ENCODE data around the gene FOXE3.

Gene FOXE3

DNA sequence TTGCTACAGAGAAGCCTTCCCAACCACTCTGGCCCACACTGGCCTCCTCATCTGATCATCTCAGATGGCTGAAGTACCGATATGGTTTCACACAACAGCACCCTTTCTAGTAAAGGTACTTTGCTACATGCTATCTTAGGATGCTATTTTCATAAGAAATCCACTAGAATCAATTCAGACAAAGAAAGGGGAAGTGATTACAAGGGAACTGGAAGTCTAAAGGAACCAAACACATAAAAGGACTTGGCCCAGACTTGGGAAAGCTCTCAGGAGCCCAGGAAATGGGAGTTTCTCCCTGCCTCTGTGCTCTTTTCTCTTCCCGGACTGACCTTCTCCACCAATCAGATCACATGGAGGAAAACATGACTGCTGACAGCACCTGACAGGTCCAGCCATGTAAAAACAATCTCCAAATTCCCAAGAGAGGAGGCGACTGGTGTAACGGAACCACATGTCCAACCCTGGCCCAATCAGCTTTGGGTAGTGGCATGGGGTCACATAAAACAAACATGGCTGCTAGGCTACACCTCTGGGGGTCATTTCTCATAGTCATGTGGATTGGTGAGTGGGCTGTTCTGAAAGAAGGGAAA, 12.7 kb upstream of the FOXE3 start:
- TF ChIP-seq, protein P1, sequence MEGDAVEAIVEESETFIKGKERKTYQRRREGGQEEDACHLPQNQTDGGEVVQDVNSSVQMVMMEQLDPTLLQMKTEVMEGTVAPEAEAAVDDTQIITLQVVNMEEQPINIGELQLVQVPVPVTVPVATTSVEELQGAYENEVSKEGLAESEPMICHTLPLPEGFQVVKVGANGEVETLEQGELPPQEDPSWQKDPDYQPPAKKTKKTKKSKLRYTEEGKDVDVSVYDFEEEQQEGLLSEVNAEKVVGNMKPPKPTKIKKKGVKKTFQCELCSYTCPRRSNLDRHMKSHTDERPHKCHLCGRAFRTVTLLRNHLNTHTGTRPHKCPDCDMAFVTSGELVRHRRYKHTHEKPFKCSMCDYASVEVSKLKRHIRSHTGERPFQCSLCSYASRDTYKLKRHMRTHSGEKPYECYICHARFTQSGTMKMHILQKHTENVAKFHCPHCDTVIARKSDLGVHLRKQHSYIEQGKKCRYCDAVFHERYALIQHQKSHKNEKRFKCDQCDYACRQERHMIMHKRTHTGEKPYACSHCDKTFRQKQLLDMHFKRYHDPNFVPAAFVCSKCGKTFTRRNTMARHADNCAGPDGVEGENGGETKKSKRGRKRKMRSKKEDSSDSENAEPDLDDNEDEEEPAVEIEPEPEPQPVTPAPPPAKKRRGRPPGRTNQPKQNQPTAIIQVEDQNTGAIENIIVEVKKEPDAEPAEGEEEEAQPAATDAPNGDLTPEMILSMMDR (IDR thresholded peaks at IDR 0.05; ENCODE audit: extremely low read depth, missing control alignments): no peak
- no peak for DNase-seq (ENCODE audit: low spot score)

DNA sequence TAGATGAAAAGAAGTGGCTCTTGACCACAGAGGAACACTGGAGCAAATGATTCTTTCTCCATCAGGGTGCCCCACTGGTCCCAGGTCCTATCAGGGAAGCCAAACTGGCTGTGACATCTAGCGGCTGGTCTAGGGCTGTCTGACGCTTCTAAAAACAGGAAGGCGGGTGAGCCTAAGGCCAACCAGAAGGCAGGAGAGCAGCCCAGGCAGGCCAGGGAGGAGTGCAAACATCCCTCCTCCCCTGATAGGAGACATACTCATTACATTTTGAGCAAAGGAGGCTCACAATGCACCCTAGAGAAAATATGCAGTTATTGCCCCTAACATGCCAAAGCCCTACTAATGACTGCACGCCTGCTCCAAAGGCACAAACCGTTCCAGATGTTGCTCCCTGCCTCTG, 10.4 kb upstream of the FOXE3 start:
- TF ChIP-seq, protein P1 (IDR thresholded peaks at IDR 0.05; ENCODE audit: extremely low read depth, missing control alignments): no peak
- no peak for DNase-seq (ENCODE audit: low spot score)

DNA sequence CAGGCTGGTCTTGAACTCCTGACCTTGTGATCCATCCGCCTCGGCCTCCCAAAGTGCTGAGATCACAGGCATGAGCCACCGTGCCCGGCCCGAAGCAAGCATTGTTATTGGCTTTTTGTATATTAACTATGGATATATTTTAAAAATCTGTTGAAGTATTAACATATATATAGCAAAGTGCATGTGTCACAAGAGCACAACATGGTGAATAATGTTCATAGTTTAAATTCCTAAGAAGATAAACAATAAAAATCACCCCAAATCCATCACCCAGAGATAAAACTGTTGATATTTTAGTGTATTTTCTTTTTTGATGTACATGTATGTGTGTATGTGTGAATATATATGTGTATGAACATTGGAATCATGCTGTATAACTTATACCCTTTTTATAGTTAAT, 9.1 kb upstream of the FOXE3 start:
- DNase-seq (ENCODE audit: low spot score): no peak
- TF ChIP-seq, protein P1 (IDR thresholded peaks at IDR 0.05; ENCODE audit: extremely low read depth, missing control alignments): no peak

DNA sequence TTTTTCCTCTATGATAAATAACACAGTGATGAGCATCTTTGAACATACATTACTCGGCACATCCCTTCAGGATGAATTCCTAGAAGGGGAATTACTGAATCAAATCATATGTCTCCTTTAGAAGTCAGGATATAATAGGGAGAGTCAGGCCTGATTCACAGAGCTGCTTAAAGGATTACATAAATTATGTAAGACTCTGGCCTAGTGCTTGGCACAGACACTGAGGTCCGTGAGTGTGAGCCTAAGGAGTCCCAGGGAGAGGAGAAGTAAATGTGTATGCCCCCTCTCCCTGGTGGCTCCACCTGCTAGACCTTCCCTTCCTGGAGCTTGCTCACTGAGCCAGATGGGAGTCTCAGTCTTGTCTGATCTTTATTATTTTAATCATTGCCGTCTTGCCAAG, 8.6 kb upstream of the FOXE3 start:
- DNase-seq (ENCODE audit: low spot score): no peak
- TF ChIP-seq, protein P1 (IDR thresholded peaks at IDR 0.05; ENCODE audit: extremely low read depth, missing control alignments): no peak

DNA sequence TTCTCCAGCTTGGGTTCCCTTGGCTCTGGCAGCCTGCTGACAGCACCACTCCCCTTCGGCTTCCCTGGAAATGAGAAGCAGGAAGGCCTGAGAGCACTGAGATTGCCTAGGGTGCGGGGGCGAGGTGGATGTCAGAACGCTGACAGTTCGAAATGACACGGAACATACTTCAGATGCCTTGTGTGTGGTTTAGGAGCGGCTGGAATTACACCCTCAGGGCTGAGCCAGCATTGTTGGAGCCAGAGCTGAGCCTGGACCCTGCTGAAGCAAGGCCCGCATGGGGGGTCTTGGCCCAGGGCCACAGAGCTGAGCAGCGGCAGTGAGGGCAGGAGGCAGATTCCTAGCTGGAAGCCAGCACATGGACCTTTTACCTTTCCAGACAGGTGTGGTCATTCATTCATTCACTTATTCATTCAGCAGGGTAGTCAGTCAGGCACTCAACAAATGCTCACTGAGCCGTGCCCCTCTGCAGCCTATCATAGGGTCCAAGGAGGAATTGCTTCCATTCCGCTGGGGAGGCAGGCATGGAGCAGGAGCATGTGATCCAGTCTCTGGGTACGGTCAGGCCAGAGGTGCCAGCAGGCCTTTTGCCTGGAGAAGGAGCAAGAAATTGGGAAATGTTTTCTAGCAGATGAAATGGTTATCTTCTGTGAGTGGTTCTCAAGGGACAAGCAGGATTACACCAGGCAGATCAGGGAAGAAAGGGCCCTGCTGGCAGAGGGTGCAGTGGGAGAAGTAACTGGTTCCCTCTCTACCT, 6.6 kb upstream of the FOXE3 start:
- TF ChIP-seq, protein P1 (IDR thresholded peaks at IDR 0.05; ENCODE audit: extremely low read depth, missing control alignments): no peak
- no peak for DNase-seq (ENCODE audit: low spot score)

DNA sequence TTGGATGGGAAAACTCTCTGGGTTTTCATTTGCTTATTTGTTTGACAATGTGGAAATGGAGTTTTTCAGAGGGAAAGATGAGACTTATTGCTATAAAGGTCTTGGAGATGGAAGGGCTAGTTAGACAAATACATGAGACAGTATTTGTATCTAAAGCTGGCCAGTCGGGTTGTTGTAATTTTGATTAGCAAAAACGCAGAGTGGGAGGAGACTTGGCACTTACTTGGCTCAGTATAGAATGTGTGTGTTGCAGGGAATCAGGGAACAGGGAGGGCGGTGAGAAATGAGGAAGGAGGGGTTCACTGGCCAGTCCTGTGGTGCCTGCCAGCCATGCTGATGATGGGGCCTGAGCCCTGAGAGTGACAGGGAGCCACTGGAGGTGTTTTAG, 6.0 kb upstream of the FOXE3 start:
- TF ChIP-seq, protein P1 (IDR thresholded peaks at IDR 0.05; ENCODE audit: extremely low read depth, missing control alignments): no peak
- no peak for DNase-seq (ENCODE audit: low spot score)

DNA sequence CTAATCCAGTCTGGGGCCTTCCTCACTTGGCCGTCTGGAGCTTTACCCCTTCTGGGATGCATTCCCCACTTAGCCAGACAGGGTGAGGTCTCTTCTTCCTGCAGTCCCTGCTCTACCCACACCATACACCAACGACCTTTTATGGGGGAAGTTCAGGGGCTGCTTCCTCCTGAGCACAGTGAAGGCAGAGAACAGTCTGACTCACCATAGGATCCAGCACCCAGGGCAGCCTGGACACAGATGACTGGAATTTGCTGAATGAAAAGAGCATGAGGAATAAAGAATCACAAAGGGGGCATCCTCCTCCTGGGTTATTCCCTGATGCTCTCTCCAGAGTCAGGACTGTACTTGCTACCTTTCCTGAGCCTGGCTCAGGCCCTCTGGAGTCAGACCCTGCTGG, 4.6 kb upstream of the FOXE3 start:
- TF ChIP-seq, protein P1 (IDR thresholded peaks at IDR 0.05; ENCODE audit: extremely low read depth, missing control alignments): no peak
- DNase-seq (ENCODE audit: low spot score): no peak
